ENCODE measurements around the gene SPATA22.

DNA sequence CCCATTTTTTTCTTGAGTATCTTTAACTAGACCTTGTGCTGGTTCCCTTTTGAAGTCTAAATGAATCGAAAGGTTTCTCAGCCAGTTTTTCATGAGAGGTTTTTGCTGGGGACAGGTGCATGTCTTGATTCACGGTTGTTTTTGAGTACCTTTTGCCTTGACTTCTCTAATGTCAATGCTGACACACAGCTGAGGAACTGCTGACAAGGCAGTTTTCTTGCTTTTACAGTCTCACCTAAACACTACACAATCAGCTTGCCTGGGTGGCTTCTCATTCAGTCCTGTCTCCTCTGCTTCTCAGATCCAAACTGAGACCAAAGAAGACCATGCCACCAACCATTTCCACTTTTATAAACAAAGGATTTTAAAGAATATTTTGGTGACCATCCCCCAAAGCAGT, 53.4 kb downstream of the SPATA22 start:
- TF ChIP-seq, protein P1, sequence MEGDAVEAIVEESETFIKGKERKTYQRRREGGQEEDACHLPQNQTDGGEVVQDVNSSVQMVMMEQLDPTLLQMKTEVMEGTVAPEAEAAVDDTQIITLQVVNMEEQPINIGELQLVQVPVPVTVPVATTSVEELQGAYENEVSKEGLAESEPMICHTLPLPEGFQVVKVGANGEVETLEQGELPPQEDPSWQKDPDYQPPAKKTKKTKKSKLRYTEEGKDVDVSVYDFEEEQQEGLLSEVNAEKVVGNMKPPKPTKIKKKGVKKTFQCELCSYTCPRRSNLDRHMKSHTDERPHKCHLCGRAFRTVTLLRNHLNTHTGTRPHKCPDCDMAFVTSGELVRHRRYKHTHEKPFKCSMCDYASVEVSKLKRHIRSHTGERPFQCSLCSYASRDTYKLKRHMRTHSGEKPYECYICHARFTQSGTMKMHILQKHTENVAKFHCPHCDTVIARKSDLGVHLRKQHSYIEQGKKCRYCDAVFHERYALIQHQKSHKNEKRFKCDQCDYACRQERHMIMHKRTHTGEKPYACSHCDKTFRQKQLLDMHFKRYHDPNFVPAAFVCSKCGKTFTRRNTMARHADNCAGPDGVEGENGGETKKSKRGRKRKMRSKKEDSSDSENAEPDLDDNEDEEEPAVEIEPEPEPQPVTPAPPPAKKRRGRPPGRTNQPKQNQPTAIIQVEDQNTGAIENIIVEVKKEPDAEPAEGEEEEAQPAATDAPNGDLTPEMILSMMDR (conservative IDR thresholded peaks at IDR 0.05) = no peak
- TF ChIP-seq ZFX (IDR thresholded peaks at IDR 0.05) = no peak
